ENCODE measurements around the gene CCDC183.
"Not testable (repeated sequence)": the region's sequence is repeated elsewhere in the genome, so short reads cannot be mapped to it uniquely, and the experiment has no call there.

The CCDC183 gene

GRCh38 chr9:136765745-136766409 is 30.3 kb upstream of the CCDC183 start:
- Mint-ChIP-seq H3K27me3 (peaks cover 24% of the 10 kb centered on the region), H3K4me1 (ENCODE audit: low read depth) (peaks cover 16% of the 10 kb centered on the region)
- H3K9me3 Mint-ChIP-seq; H3K4me3 Mint-ChIP-seq; H3K36me3 Mint-ChIP-seq (ENCODE audit: low read depth); H3K27ac Mint-ChIP-seq; DNase-seq: not testable (repeated sequence)

GRCh38 chr9:136766410-136767120 is 29.6 kb upstream of the CCDC183 start:
- H3K9me3 Mint-ChIP-seq; H3K4me3 Mint-ChIP-seq; H3K36me3 Mint-ChIP-seq (ENCODE audit: low read depth): not testable (repeated sequence)
- Mint-ChIP-seq H3K27ac (peak overlapping the region; percentile 82), H3K4me1 (ENCODE audit: low read depth) (peaks cover 16% of the 10 kb centered on the region), H3K27me3 (peaks cover 23% of the 10 kb centered on the region)
- peak; percentile 56 for DNase-seq

GRCh38 chr9:136769710-136770191 is 26.4 kb upstream of the CCDC183 start:
- H3K4me1 Mint-ChIP-seq (ENCODE audit: low read depth) = peaks cover 16% of the 10 kb centered on the region
- H3K9me3 Mint-ChIP-seq = peaks cover 8% of the 10 kb centered on the region
- H3K27me3 Mint-ChIP-seq = peaks cover 21% of the 10 kb centered on the region
- peak; percentile 73 for DNase-seq
- H3K27ac Mint-ChIP-seq = no peak overlapping the region
- H3K4me3 Mint-ChIP-seq = no peak overlapping the region
- H3K36me3 Mint-ChIP-seq (ENCODE audit: low read depth) = no peaks in the 10 kb centered on the region

- DNase-seq = no peak
- Mint-ChIP-seq H3K27ac (no peak overlapping the region), H3K4me1 (ENCODE audit: low read depth) (peaks cover 5% of the 10 kb centered on the region), H3K4me3 (no peak overlapping the region), H3K36me3 (ENCODE audit: low read depth) (no peaks in the 10 kb centered on the region), H3K27me3 (peaks cover 20% of the 10 kb centered on the region), H3K9me3 (peaks cover 8% of the 10 kb centered on the region)
Measured at GRCh38 chr9:136771907-136772415, 24.2 kb upstream of the CCDC183 start.

GRCh38 chr9:136773386-136774044 is 22.6 kb upstream of the CCDC183 start:
- Mint-ChIP-seq H3K9me3 (peaks cover 8% of the 10 kb centered on the region), H3K27me3 (peaks cover 20% of the 10 kb centered on the region), H3K36me3 (ENCODE audit: low read depth) (no peaks in the 10 kb centered on the region), H3K27ac (no peak overlapping the region), H3K4me3 (no peak overlapping the region), H3K4me1 (ENCODE audit: low read depth) (peaks cover 3% of the 10 kb centered on the region)
- DNase-seq = no peak

- Mint-ChIP-seq H3K4me3 (no peak overlapping the region), H3K27ac (no peak overlapping the region), H3K9me3 (peaks cover 8% of the 10 kb centered on the region), H3K4me1 (ENCODE audit: low read depth) (peaks cover 3% of the 10 kb centered on the region), H3K27me3 (peaks cover 25% of the 10 kb centered on the region), H3K36me3 (ENCODE audit: low read depth) (no peaks in the 10 kb centered on the region)
- DNase-seq = no peak
Measured at GRCh38 chr9:136774416-136775045, 21.6 kb upstream of the CCDC183 start.

- no peaks in the 10 kb centered on the region for H3K4me1 Mint-ChIP-seq (ENCODE audit: low read depth)
- peaks cover 8% of the 10 kb centered on the region for H3K9me3 Mint-ChIP-seq
- H3K36me3 Mint-ChIP-seq (ENCODE audit: low read depth) = no peaks in the 10 kb centered on the region
- H3K27me3 Mint-ChIP-seq = peaks cover 22% of the 10 kb centered on the region
- H3K4me3 Mint-ChIP-seq = no peak overlapping the region
- DNase-seq = no peak
- H3K27ac Mint-ChIP-seq = no peak overlapping the region
Measured at GRCh38 chr9:136775191-136775590, 20.9 kb upstream of the CCDC183 start.

- no peak overlapping the region for H3K27ac Mint-ChIP-seq
- no peaks in the 10 kb centered on the region for H3K4me1 Mint-ChIP-seq (ENCODE audit: low read depth)
- H3K36me3 Mint-ChIP-seq (ENCODE audit: low read depth) = no peaks in the 10 kb centered on the region
- no peak overlapping the region for H3K4me3 Mint-ChIP-seq
- peaks cover 8% of the 10 kb centered on the region for H3K9me3 Mint-ChIP-seq
- peaks cover 14% of the 10 kb centered on the region for H3K27me3 Mint-ChIP-seq
- DNase-seq = no peak
Measured at GRCh38 chr9:136776947-136777346, 19.2 kb upstream of the CCDC183 start.

- peaks cover 8% of the 10 kb centered on the region for H3K9me3 Mint-ChIP-seq
- no peak overlapping the region for H3K27ac Mint-ChIP-seq
- no peaks in the 10 kb centered on the region for H3K4me1 Mint-ChIP-seq (ENCODE audit: low read depth)
- peaks cover 13% of the 10 kb centered on the region for H3K27me3 Mint-ChIP-seq
- no peak overlapping the region for H3K4me3 Mint-ChIP-seq
- H3K36me3 Mint-ChIP-seq (ENCODE audit: low read depth) = no peaks in the 10 kb centered on the region
- DNase-seq = no peak
Measured at GRCh38 chr9:136777359-136777758, 18.8 kb upstream of the CCDC183 start.

- Mint-ChIP-seq H3K4me3 (no peak overlapping the region), H3K4me1 (ENCODE audit: low read depth) (no peaks in the 10 kb centered on the region), H3K9me3 (no peaks in the 10 kb centered on the region), H3K36me3 (ENCODE audit: low read depth) (no peaks in the 10 kb centered on the region), H3K27ac (no peak overlapping the region), H3K27me3 (peaks cover 13% of the 10 kb centered on the region)
- no peak for DNase-seq
Measured at GRCh38 chr9:136779808-136780207, 16.3 kb upstream of the CCDC183 start.

GRCh38 chr9:136782452-136782851 is 13.7 kb upstream of the CCDC183 start:
- Mint-ChIP-seq H3K9me3 (no peaks in the 10 kb centered on the region), H3K27ac (no peak overlapping the region), H3K27me3 (peaks cover 13% of the 10 kb centered on the region), H3K36me3 (ENCODE audit: low read depth) (no peaks in the 10 kb centered on the region), H3K4me1 (ENCODE audit: low read depth) (peaks cover under 1% of the 10 kb centered on the region), H3K4me3 (no peak overlapping the region)
- DNase-seq = no peak

GRCh38 chr9:136784249-136784996 is 11.7 kb upstream of the CCDC183 start:
- peaks cover 11% of the 10 kb centered on the region for H3K4me1 Mint-ChIP-seq (ENCODE audit: low read depth)
- no peaks in the 10 kb centered on the region for H3K9me3 Mint-ChIP-seq
- H3K27ac Mint-ChIP-seq = no peak overlapping the region
- no peak overlapping the region for H3K4me3 Mint-ChIP-seq
- no peaks in the 10 kb centered on the region for H3K36me3 Mint-ChIP-seq (ENCODE audit: low read depth)
- DNase-seq = no peak
- H3K27me3 Mint-ChIP-seq = no peaks in the 10 kb centered on the region

- Mint-ChIP-seq H3K4me1 (ENCODE audit: low read depth) (peaks cover 11% of the 10 kb centered on the region), H3K27ac (no peak overlapping the region), H3K36me3 (ENCODE audit: low read depth) (no peaks in the 10 kb centered on the region), H3K27me3 (no peaks in the 10 kb centered on the region), H3K4me3 (no peak overlapping the region), H3K9me3 (no peaks in the 10 kb centered on the region)
- DNase-seq = no peak
Measured at GRCh38 chr9:136784997-136785361, 11.2 kb upstream of the CCDC183 start.

Data from activated T-cell treated with anti-CD3 and anti-CD28 coated beads, Interleukin-2, amount 50 U/mL, for 24 hours (primary cell).